Endometrial microvascular endothelial cells (primary cell): ENCODE measurements around the gene PPP2R2C. TPM values are rescaled to one million over a fixed set of nuclear protein-coding genes. Genes with fewer than 3 reads are reported as not detected.

Source experiments
- in situ Hi-C: cut with HindIII; loops from 2 replicates; pipeline ENCODE4 v1.10.0; 2017; ENCODE audit warnings: low sequenced_read_pairs, low pct_unique_long_range_greater_than_20kb; ENCODE audit errors: inconsistent ontology term
- total RNA-seq: library from RNA; depleted of rRNA; stranded (reverse); fragments of >200 nt; gene quantifications from one replicate; pipeline ENCODE4 v1.2.3, GENCODE V29; 2015; ENCODE audit errors: inconsistent ontology term

The PPP2R2C gene
- total RNA-seq, 1 donor from 2014 or later: not detected

GRCh38 chr4:6332042-6332668 lies 140.3 kb downstream of the PPP2R2C start:
- in situ Hi-C loops: no loop called here

- in situ Hi-C loops: no loop called here
Observed at GRCh38 chr4:6331468-6331867, 140.9 kb downstream of the PPP2R2C start.

GRCh38 chr4:6331018-6331417 lies 141.4 kb downstream of the PPP2R2C start:
- in situ Hi-C loops: no loop called here

- in situ Hi-C loops: no loop called here
Observed at GRCh38 chr4:6330384-6330767, 142.0 kb downstream of the PPP2R2C start.

- in situ Hi-C loops: no loop called here
Observed at GRCh38 chr4:6329478-6330383, 142.7 kb downstream of the PPP2R2C start.

GRCh38 chr4:6328526-6328925 lies 143.9 kb downstream of the PPP2R2C start:
- in situ Hi-C loops: no loop called here

GRCh38 chr4:6327220-6327917 lies 145.0 kb downstream of the PPP2R2C start:
- in situ Hi-C loops: no loop called here

- in situ Hi-C loops: no loop called here
Observed at GRCh38 chr4:6326312-6327060, 145.9 kb downstream of the PPP2R2C start.

GRCh38 chr4:6325788-6326290 lies 146.6 kb downstream of the PPP2R2C start:
- in situ Hi-C loops: no loop called here

GRCh38 chr4:6324999-6325787 lies 147.2 kb downstream of the PPP2R2C start:
- in situ Hi-C loops: no loop called here

GRCh38 chr4:6324461-6324998 lies 147.9 kb downstream of the PPP2R2C start:
- in situ Hi-C loops: no loop called here

- in situ Hi-C loops: no loop called here
Observed at GRCh38 chr4:6322761-6323566, 149.4 kb downstream of the PPP2R2C start.

GRCh38 chr4:6322067-6322760 lies 150.2 kb downstream of the PPP2R2C start:
- in situ Hi-C loops: no loop called here

- in situ Hi-C loops: no loop called here
Observed at GRCh38 chr4:6321361-6321760, 151.1 kb downstream of the PPP2R2C start.

- in situ Hi-C loops: no loop called here
Observed at GRCh38 chr4:6320663-6321062, 151.8 kb downstream of the PPP2R2C start.

- in situ Hi-C loops: no loop called here
Observed at GRCh38 chr4:6319530-6320150, 152.8 kb downstream of the PPP2R2C start.
